ENCODE results near the gene IER5. TPM values are rescaled to one million over a fixed set of nuclear protein-coding genes. Genes with fewer than 3 reads are reported as not detected.

IER5 gene
- total RNA-seq, 1 experiment from 2014 or later = 30.5 TPM

DNA sequence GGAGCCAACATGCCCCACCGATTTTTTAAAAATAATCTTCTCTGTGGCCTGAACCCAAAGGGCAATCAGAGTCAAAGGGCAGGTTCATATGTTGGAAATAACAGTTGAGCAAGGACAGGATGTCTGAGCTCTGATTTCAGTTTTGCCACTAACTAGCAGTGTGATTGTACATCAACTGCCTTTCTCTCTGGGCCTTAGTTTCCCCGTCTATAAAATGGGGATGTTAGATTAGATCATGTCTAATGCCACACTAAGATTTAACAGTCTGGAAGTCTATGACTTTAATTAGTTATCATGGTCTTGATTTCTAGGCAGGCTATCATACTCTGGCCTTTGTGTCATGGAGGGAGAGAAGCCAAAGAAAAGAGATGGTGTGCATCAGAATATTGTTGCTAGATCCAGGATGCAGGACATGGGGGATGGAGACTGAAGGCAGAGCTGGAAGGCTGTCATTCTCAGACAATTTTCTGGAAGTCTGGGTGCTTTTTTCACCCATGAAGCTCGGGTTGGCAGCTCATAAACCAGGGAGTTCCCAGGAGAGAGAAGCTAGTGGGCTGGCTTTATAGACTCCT is 28.4 kb downstream of the IER5 start (continued):
- TF ChIP-seq, protein P1, sequence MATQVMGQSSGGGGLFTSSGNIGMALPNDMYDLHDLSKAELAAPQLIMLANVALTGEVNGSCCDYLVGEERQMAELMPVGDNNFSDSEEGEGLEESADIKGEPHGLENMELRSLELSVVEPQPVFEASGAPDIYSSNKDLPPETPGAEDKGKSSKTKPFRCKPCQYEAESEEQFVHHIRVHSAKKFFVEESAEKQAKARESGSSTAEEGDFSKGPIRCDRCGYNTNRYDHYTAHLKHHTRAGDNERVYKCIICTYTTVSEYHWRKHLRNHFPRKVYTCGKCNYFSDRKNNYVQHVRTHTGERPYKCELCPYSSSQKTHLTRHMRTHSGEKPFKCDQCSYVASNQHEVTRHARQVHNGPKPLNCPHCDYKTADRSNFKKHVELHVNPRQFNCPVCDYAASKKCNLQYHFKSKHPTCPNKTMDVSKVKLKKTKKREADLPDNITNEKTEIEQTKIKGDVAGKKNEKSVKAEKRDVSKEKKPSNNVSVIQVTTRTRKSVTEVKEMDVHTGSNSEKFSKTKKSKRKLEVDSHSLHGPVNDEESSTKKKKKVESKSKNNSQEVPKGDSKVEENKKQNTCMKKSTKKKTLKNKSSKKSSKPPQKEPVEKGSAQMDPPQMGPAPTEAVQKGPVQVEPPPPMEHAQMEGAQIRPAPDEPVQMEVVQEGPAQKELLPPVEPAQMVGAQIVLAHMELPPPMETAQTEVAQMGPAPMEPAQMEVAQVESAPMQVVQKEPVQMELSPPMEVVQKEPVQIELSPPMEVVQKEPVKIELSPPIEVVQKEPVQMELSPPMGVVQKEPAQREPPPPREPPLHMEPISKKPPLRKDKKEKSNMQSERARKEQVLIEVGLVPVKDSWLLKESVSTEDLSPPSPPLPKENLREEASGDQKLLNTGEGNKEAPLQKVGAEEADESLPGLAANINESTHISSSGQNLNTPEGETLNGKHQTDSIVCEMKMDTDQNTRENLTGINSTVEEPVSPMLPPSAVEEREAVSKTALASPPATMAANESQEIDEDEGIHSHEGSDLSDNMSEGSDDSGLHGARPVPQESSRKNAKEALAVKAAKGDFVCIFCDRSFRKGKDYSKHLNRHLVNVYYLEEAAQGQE (IDR thresholded peaks at IDR 0.05; ENCODE audit: low read depth) = no peak
- TF ChIP-seq, protein P2, sequence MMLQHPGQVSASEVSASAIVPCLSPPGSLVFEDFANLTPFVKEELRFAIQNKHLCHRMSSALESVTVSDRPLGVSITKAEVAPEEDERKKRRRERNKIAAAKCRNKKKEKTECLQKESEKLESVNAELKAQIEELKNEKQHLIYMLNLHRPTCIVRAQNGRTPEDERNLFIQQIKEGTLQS (IDR thresholded peaks at IDR 0.05) = no peak
- TF ChIP-seq JUND (IDR thresholded peaks at IDR 0.05) = no peak
- no peak for TF ChIP-seq YY1 (IDR thresholded peaks at IDR 0.05; ENCODE audit: extremely low read depth, insufficient replicate concordance, low read depth, low read length)
- TF ChIP-seq ZNF274 (IDR thresholded peaks at IDR 0.05; ENCODE audit: low read depth, low read length) = no peak
- no peak for TF ChIP-seq SIN3A (IDR thresholded peaks at IDR 0.05; ENCODE audit: low read depth)
- no peak for TF ChIP-seq FOSL1 (IDR thresholded peaks at IDR 0.05; ENCODE audit: low read depth)

DNA sequence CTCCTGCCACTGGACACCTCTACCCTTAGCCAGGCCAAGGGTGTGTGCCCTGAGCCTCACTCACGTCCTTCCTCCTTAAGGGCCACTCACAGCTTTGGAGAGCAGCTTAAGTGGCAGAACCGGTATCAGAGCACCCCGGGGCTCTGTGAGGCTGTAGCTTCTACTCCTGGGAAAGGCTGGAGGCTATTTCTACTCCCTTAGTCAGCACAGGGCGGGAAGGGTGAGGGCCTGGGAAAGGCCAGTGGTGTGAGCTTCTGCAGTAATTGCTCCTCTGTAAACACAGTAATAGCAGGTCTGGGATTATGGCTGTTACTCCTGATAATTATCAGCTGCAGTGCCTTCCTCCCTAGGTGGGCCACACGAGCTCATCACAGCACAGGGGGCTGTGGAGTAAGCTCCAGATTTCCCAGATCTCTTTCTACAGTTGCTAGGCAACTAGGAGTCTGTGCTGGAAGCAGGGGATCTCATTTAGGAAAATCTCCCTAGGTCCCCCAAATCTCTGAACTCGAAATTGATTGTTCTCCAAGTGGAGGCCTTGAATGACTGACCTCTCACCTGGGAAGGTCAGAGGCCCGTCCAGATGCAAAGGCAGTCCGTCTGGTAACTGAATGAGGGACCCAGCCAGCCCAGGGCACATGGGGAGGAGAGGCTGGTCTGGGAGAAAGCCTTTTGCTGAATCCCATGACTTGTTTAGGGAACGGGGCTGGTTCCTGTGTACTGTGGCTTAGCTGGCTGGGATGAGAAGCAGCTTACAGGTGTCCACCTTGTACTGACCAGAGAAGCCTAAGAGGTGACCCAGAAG is 29.3 kb downstream of the IER5 start:
- Histone ChIP-seq H3K9me3 (ENCODE audit: control insufficient read depth in 1 of 2, insufficient read depth in 1 of 2, low read depth in 1 of 2, low read length in 2 of 2) (no peaks in the 10 kb centered on the region), H3K36me3 (ENCODE audit: control insufficient read depth in 1 of 2, insufficient read depth in 2 of 2, low read length in 2 of 2) (no peaks in the 10 kb centered on the region), H3K4me3 (replicated peaks in 1 of 2; ENCODE audit: low read depth in 1 of 2, low read length in 2 of 2) (peak overlapping the region in 1 of 2 experiments; percentile 14; a peak in 1 of 4 replicates), H3K9me2 (ENCODE audit: insufficient read depth) (no peaks in the 10 kb centered on the region), H2AFZ (ENCODE audit: low read depth, low read length, poor library complexity, severe bottlenecking) (peak overlapping the region; percentile 34), H3K4me2 (ENCODE audit: low read length) (peak overlapping the region; percentile 68), H3K4me1 (ENCODE audit: control insufficient read depth in 1 of 2, insufficient read depth in 2 of 2, low read length in 2 of 2) (peaks cover 59 to 81% of the 10 kb centered on the region in 2 experiments), H4K20me1 (ENCODE audit: insufficient read depth) (no peaks in the 10 kb centered on the region), H3K27me3 (ENCODE audit: insufficient read depth, low read length) (no peaks in the 10 kb centered on the region), H3K27ac (ENCODE audit: low read depth, low read length) (peak overlapping the region; percentile 56), H3K9ac (ENCODE audit: low read length) (peak overlapping the region; percentile 48), H3K79me2 (ENCODE audit: insufficient read depth, low read length) (no peaks in the 10 kb centered on the region)
- ChIA-PET POLR2A (interaction anchor here (0.8 to 2.7 kb wide), 8 partner anchors 10 to 85 kb away, joined by 3 to 11 read pairs (median 4); no protein-coding TSS in a partner anchor), RAD21 (ENCODE audit: low non-redundant PET in 1 of 2, low total read pairs in 2 of 2, uncharacterized antibody in 2 of 2, unreplicated experiment in 2 of 2) (interaction anchor here (0.8 kb wide), 2 partner anchors 9 to 23 kb away, joined by 3 to 4 read pairs; no protein-coding TSS in a partner anchor), CTCF (interaction anchor here (1.0 to 2.2 kb wide), 3 partner anchors 13 to 34 kb away, joined by 3 to 8 read pairs (median 4); no protein-coding TSS in a partner anchor)
- no peak; the same call in 1 of the 2 replicates for TF ChIP-seq FOSL1 (IDR thresholded peaks at IDR 0.05; ENCODE audit: low read depth)
- TF ChIP-seq YY1 (IDR thresholded peaks at IDR 0.05; ENCODE audit: extremely low read depth, insufficient replicate concordance, low read depth, low read length) = peak; percentile 18
- TF ChIP-seq CBX3 (IDR thresholded peaks at IDR 0.05; ENCODE audit: low read depth) = no peak; the same call in none of the 2 replicates
- TF ChIP-seq POLR2AphosphoS5 (IDR thresholded peaks at IDR 0.05; ENCODE audit: low read depth, low read length) = peak; percentile 43; the same call in 1 of the 2 replicates
- TF ChIP-seq JUND (IDR thresholded peaks at IDR 0.05) = 0 out of 2 replicates have a peak, but pooled peaks have one; percentile 45
- TF ChIP-seq, protein P3, sequence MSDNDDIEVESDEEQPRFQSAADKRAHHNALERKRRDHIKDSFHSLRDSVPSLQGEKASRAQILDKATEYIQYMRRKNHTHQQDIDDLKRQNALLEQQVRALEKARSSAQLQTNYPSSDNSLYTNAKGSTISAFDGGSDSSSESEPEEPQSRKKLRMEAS (IDR thresholded peaks at IDR 0.05) = peak; percentile 68
- TF ChIP-seq SP1 (IDR thresholded peaks at IDR 0.05; ENCODE audit: low read depth) = peak; percentile 89
- TF ChIP-seq ZFX (IDR thresholded peaks at IDR 0.05) = no peak
- TF ChIP-seq RAD21 (IDR thresholded peaks at IDR 0.05; ENCODE audit: low read depth) = peak; percentile 30; the same call in 1 of the 2 replicates
- TF ChIP-seq CEBPB (IDR thresholded peaks at IDR 0.05; ENCODE audit: low read depth) = peak; percentile 34; the same call in 1 of the 2 replicates
- TF ChIP-seq, protein P4, sequence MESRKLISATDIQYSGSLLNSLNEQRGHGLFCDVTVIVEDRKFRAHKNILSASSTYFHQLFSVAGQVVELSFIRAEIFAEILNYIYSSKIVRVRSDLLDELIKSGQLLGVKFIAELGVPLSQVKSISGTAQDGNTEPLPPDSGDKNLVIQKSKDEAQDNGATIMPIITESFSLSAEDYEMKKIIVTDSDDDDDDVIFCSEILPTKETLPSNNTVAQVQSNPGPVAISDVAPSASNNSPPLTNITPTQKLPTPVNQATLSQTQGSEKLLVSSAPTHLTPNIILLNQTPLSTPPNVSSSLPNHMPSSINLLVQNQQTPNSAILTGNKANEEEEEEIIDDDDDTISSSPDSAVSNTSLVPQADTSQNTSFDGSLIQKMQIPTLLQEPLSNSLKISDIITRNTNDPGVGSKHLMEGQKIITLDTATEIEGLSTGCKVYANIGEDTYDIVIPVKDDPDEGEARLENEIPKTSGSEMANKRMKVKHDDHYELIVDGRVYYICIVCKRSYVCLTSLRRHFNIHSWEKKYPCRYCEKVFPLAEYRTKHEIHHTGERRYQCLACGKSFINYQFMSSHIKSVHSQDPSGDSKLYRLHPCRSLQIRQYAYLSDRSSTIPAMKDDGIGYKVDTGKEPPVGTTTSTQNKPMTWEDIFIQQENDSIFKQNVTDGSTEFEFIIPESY (IDR thresholded peaks at IDR 0.05; ENCODE audit: extremely low read depth, insufficient replicate concordance, low read length) = no peak
- no peak for TF ChIP-seq ZNF274 (IDR thresholded peaks at IDR 0.05; ENCODE audit: low read depth, low read length)
- BruUV-seq (replicated peaks) = no TSS peak
- DNase-seq (ENCODE audit: low read depth, low spot score) (peak; percentile 66), ATAC-seq (peak; percentile 67)
- intact Hi-C loops (cut with micrococcal nuclease) = no loop called here
